NT2/D1 (cell line): Measurements from ENCODE around the gene BRAT1.

Source experiments
- DNase-seq: peaks from one replicate; pipeline ENCODE4 v3.0.0-alpha.2; 2011; ENCODE audit warnings: low read depth, low spot score
- H3K27me3 ChIP-seq: 2 replicates; pipeline ENCODE4 v1.6.0; 2011; ENCODE audit warnings: mild to moderate bottlenecking; ENCODE audit not compliant: insufficient read length, insufficient read depth
- H3K36me3 ChIP-seq: 2 replicates; pipeline ENCODE4 v1.6.1; 2011; ENCODE audit warnings: mild to moderate bottlenecking, low read length, mixed read lengths; ENCODE audit not compliant: insufficient read depth, insufficient read length
- H3K4me1 ChIP-seq: 2 replicates; pipeline ENCODE4 v1.5.1; 2011; ENCODE audit not compliant: insufficient read depth, insufficient read length
- H3K4me3 ChIP-seq: 2 replicates; pipeline ENCODE4 v1.5.1; 2011; ENCODE audit warnings: low read depth; ENCODE audit not compliant: insufficient read length
- H3K9ac ChIP-seq: 2 replicates; pipeline ENCODE4 v1.6.0; 2011; ENCODE audit warnings: low read depth; ENCODE audit not compliant: insufficient read length
- H3K9me3 ChIP-seq: 2 replicates; pipeline ENCODE4 v1.5.1; 2011; ENCODE audit warnings: mild to moderate bottlenecking, low read length; ENCODE audit not compliant: insufficient read depth
- SUZ12 ChIP-seq: IDR thresholded peaks from 2 replicates; pipeline ENCODE4 v1.6.1; 2011; ENCODE audit not compliant: insufficient read length, insufficient read depth; ENCODE audit errors: extremely low read depth
- YY1 ChIP-seq: IDR thresholded peaks from 2 replicates; pipeline ENCODE4 v1.6.1; 2011; ENCODE audit not compliant: insufficient read length, insufficient read depth
- ZNF274 ChIP-seq: IDR thresholded peaks from 2 replicates; pipeline ENCODE4 v1.6.1; 2011; ENCODE audit warnings: mild to moderate bottlenecking, low read depth, low read length

The BRAT1 gene

GRCh38 chr7:2542916-2543871 lies 12.1 kb downstream of the BRAT1 start:
- Histone ChIP-seq H3K4me3 (no peak overlapping the region), H3K36me3 (peaks cover 92% of the 10 kb centered on the region), H3K4me1 (peaks cover 14% of the 10 kb centered on the region), H3K9me3 (no peaks in the 10 kb centered on the region), H3K27me3 (no peaks in the 10 kb centered on the region), H3K9ac (no peak overlapping the region)
- no peak for TF ChIP-seq SUZ12
- no peak for TF ChIP-seq ZNF274
- no peak for TF ChIP-seq YY1
- no peak for DNase-seq

GRCh38 chr7:2542011-2542915 lies 13.1 kb downstream of the BRAT1 start:
- peaks cover 17% of the 10 kb centered on the region for H3K4me1 ChIP-seq
- TF ChIP-seq YY1 (no peak), SUZ12 (no peak)
- DNase-seq: no peak
- H3K9ac ChIP-seq: peak overlapping the region; percentile 21
- H3K27me3 ChIP-seq: no peaks in the 10 kb centered on the region
- no peaks in the 10 kb centered on the region for H3K9me3 ChIP-seq
- H3K4me3 ChIP-seq: no peak overlapping the region
- peaks cover 88% of the 10 kb centered on the region for H3K36me3 ChIP-seq

- peaks cover 17% of the 10 kb centered on the region for H3K4me1 ChIP-seq
- H3K36me3 ChIP-seq: peaks cover 81% of the 10 kb centered on the region
- no peak for TF ChIP-seq SUZ12
- no peak for TF ChIP-seq YY1
- no peak for TF ChIP-seq ZNF274
- no peaks in the 10 kb centered on the region for H3K27me3 ChIP-seq
- no peak for DNase-seq
- H3K9ac ChIP-seq: peak overlapping the region; percentile 32
- H3K4me3 ChIP-seq: no peak overlapping the region
- no peaks in the 10 kb centered on the region for H3K9me3 ChIP-seq
These were observed 13.9 kb downstream of the BRAT1 start for GRCh38 chr7:2541291-2542010.

GRCh38 chr7:2540641-2541051 lies 14.7 kb downstream of the BRAT1 start:
- H3K9ac ChIP-seq: no peak overlapping the region

GRCh38 chr7:2540133-2540532 lies 15.2 kb downstream of the BRAT1 start:
- peaks cover 70% of the 10 kb centered on the region for H3K36me3 ChIP-seq

More at GRCh38 chr7:2540641-2541051, 14.7 kb downstream of the BRAT1 start:
- H3K9me3 ChIP-seq: no peaks in the 10 kb centered on the region
- H3K27me3 ChIP-seq: no peaks in the 10 kb centered on the region
- DNase-seq: no peak
- TF ChIP-seq YY1 (no peak), SUZ12 (no peak), ZNF274 (no peak)
- H3K36me3 ChIP-seq: peaks cover 75% of the 10 kb centered on the region
- no peak overlapping the region for H3K4me3 ChIP-seq
- H3K4me1 ChIP-seq: peaks cover 17% of the 10 kb centered on the region

GRCh38 chr7:2539031-2539911 lies 16.1 kb downstream of the BRAT1 start:
- Histone ChIP-seq H3K9me3 (no peaks in the 10 kb centered on the region), H3K27me3 (no peaks in the 10 kb centered on the region), H3K4me3 (no peak overlapping the region), H3K4me1 (peaks cover 15% of the 10 kb centered on the region), H3K9ac (peak overlapping the region; percentile 18), H3K36me3 (peaks cover 64% of the 10 kb centered on the region)
- no peak for DNase-seq
- TF ChIP-seq YY1: no peak
- TF ChIP-seq SUZ12: no peak
- no peak for TF ChIP-seq ZNF274

More at GRCh38 chr7:2540133-2540532, 15.2 kb downstream of the BRAT1 start:
- DNase-seq: no peak
- Histone ChIP-seq H3K27me3 (no peaks in the 10 kb centered on the region), H3K4me1 (peaks cover 17% of the 10 kb centered on the region), H3K9ac (no peak overlapping the region), H3K4me3 (no peak overlapping the region), H3K9me3 (no peaks in the 10 kb centered on the region)
- no peak for TF ChIP-seq SUZ12
- no peak for TF ChIP-seq ZNF274
- no peak for TF ChIP-seq YY1
